SK-N-SH (cell line): Measurements from ENCODE around the gene GCNT3. TPM values are rescaled to one million over a fixed set of nuclear protein-coding genes. Genes with fewer than 3 reads are reported as not detected.
A peak's percentile ranks its signal among the peaks of the same experiment; 100 is the strongest.

Experiments used
- CTCF ChIA-PET: fragments of 300-600, 350-600 bp; formaldehyde crosslinking; extraction: SDS; loops from one replicate; lab custom pipeline; 2021; lab: Yijun Ruan, JAX
- POLR2A ChIA-PET: fragments of 350-600 bp; sonication (Branson Sonifier 250); formaldehyde crosslinking; extraction: SDS; loops from one replicate; lab custom pipeline; 2020; ENCODE audit warnings: antibody characterized with exemption, inconsistent platforms; lab: Yijun Ruan, JAX
- DNase-seq: peaks from one replicate; pipeline ENCODE4 v3.0.0; 2012
- H2AFZ ChIP-seq: fragments of 200-600 bp; sonication (generic); 2 replicates; pipeline ENCODE4 v1.8.1; 2016; ENCODE audit warnings: antibody characterized with exemption, mild to moderate bottlenecking, low read depth
- H3F3A ChIP-seq: fragments of 200-600 bp; sonication (generic); replicated peaks from 2 replicates; pipeline ENCODE3; 2016; ENCODE audit warnings: antibody characterized with exemption, mild to moderate bottlenecking; ENCODE audit not compliant: insufficient read depth
- H3K27ac ChIP-seq, 2 experiments: fragments of 200-500 bp in 1 of 2; fragments of 200-600 bp in 1 of 2; sonication (Bioruptor generic) in 1 of 2; sonication (generic), shearing (Covaris generic) in 1 of 2; 2 replicates each; pipeline versions ENCODE4 v1.5.1 to v1.6.1; 2014 to 2016; ENCODE audit warnings: low read depth in 2 of 2, inconsistent platforms in 1 of 2, low read length in 1 of 2, mild to moderate bottlenecking in 1 of 2, mixed read lengths in 1 of 2
- H3K27me3 ChIP-seq: fragments of 200-600 bp; sonication (generic), shearing (Covaris generic); 2 replicates; pipeline ENCODE4 v1.6.1; 2016; ENCODE audit warnings: mixed run types; ENCODE audit not compliant: insufficient read depth
- H3K36me3 ChIP-seq, 2 experiments: fragments of 200-500 bp in 1 of 2; fragments of 200-600 bp in 1 of 2; sonication (Bioruptor generic) in 1 of 2; sonication (generic) in 1 of 2; replicated peaks in 1 of 2; 2 replicates each; pipeline versions ENCODE3 to v1.5.1; 2014 to 2016; ENCODE audit warnings: low read length in 1 of 2, mild to moderate bottlenecking in 1 of 2; ENCODE audit not compliant: insufficient read depth in 2 of 2, control insufficient read depth in 1 of 2
- H3K4me1 ChIP-seq, 2 experiments: fragments of 200-500 bp in 1 of 2; fragments of 200-600 bp in 1 of 2; sonication (Bioruptor generic) in 1 of 2; sonication (generic), shearing (Covaris generic) in 1 of 2; 2 replicates each; pipeline versions ENCODE4 v1.5.1 to v1.6.1; 2014 to 2016; ENCODE audit warnings: low read depth in 1 of 2, low read length in 1 of 2, mixed run types in 1 of 2; ENCODE audit not compliant: insufficient read depth in 2 of 2, control insufficient read depth in 1 of 2
- H3K4me2 ChIP-seq: fragments of 200-600 bp; sonication (generic), shearing (Covaris generic); 2 replicates; pipeline ENCODE4 v1.6.1; 2017; ENCODE audit warnings: mixed run types
- H3K4me3 ChIP-seq, 2 experiments: fragments of 200-500 bp in 1 of 2; fragments of 200-600 bp in 1 of 2; sonication (Bioruptor generic) in 1 of 2; sonication (generic), shearing (Covaris generic) in 1 of 2; 2 replicates each; pipeline versions ENCODE4 v1.5.1 to v1.8.1; 2014 to 2016; ENCODE audit warnings: low read depth in 2 of 2, inconsistent platforms in 1 of 2, low read length in 1 of 2, mild to moderate bottlenecking in 1 of 2, mixed read lengths in 1 of 2, moderate library complexity in 1 of 2
- H3K79me2 ChIP-seq: fragments of 200-600 bp; sonication (generic); 2 replicates; pipeline ENCODE4 v1.8.1; 2017; ENCODE audit warnings: mild to moderate bottlenecking; ENCODE audit not compliant: insufficient read depth
- H3K9ac ChIP-seq: fragments of 200-600 bp; sonication (generic); 2 replicates; pipeline ENCODE4 v1.6.1; 2017; ENCODE audit warnings: mixed run types
- H3K9me2 ChIP-seq: fragments of 200-600 bp; sonication (generic); 2 replicates; pipeline ENCODE4 v1.6.1; 2017; ENCODE audit warnings: mixed run types
- H3K9me3 ChIP-seq: fragments of 200-600 bp; sonication (generic); 2 replicates; pipeline ENCODE4 v1.6.1; 2017; ENCODE audit warnings: mixed run types, mild to moderate bottlenecking, moderate library complexity
- H4K20me1 ChIP-seq: fragments of 200-600 bp; sonication (generic); 2 replicates; pipeline ENCODE4 v1.6.1; 2017; ENCODE audit warnings: mild to moderate bottlenecking, mixed run types; ENCODE audit not compliant: insufficient read depth
- CHD2 ChIP-seq: fragments of 150-350 bp; IDR thresholded peaks from 2 replicates; pipeline ENCODE4 v1.6.1; 2018; ENCODE audit warnings: low read length; ENCODE audit not compliant: partially characterized antibody
- EZH2phosphoT487 ChIP-seq: fragments of 200-600 bp; sonication (generic); IDR thresholded peaks from 2 replicates; pipeline ENCODE4 v1.6.1; 2017; ENCODE audit warnings: low read depth, mixed run types, mild to moderate bottlenecking, antibody characterized with exemption, moderate library complexity, borderline replicate concordance
- FOSL2 ChIP-seq: IDR thresholded peaks from 2 replicates; pipeline ENCODE4 v1.4.0; 2012; ENCODE audit warnings: low read depth, mild to moderate bottlenecking, moderate library complexity, borderline replicate concordance
- FOXJ3 ChIP-seq: sonication (generic); formaldehyde crosslinking; IDR thresholded peaks from 2 replicates; pipeline ENCODE4 v1.5.1; 2020; ENCODE audit warnings: mild to moderate bottlenecking, missing genetic modification reagents
- FOXM1 ChIP-seq: IDR thresholded peaks from 2 replicates; pipeline ENCODE4 v1.4.0; 2012; ENCODE audit warnings: low read depth, mild to moderate bottlenecking
- GABPA ChIP-seq: IDR thresholded peaks from 2 replicates; pipeline ENCODE4 v1.4.0; 2012; ENCODE audit warnings: low read depth, mild to moderate bottlenecking
- GATA2 ChIP-seq: sonication (generic); formaldehyde crosslinking; IDR thresholded peaks from 2 replicates; pipeline ENCODE4 v1.5.0; 2020; ENCODE audit warnings: mild to moderate bottlenecking, missing genetic modification reagents
- MAX ChIP-seq: IDR thresholded peaks from 2 replicates; pipeline ENCODE4 v1.4.0; 2012; ENCODE audit warnings: low read depth
- MXI1 ChIP-seq: IDR thresholded peaks from 2 replicates; pipeline ENCODE4 v1.6.1; 2012; ENCODE audit warnings: mild to moderate bottlenecking, low read depth, low read length, improper control_type of control experiment
- NRF1 ChIP-seq: IDR thresholded peaks from 2 replicates; pipeline ENCODE4 v1.6.1; 2012; ENCODE audit warnings: low read depth, mild to moderate bottlenecking, low read length
- RAD21 ChIP-seq: IDR thresholded peaks from 2 replicates; pipeline ENCODE4 v1.6.1; 2012; ENCODE audit warnings: mild to moderate bottlenecking, low read length
- RFX5 ChIP-seq: IDR thresholded peaks from 2 replicates; pipeline ENCODE4 v1.6.1; 2012; ENCODE audit warnings: mild to moderate bottlenecking, improper control_type of control experiment, low read length
- TAF1 ChIP-seq: IDR thresholded peaks from 2 replicates; pipeline ENCODE4 v1.6.1; 2012; ENCODE audit warnings: low read depth, mild to moderate bottlenecking, low read length, moderate library complexity, borderline replicate concordance
- TCF12 ChIP-seq: IDR thresholded peaks from 2 replicates; pipeline ENCODE4 v1.4.0; 2012
- TEAD4 ChIP-seq: IDR thresholded peaks from 2 replicates; pipeline ENCODE4 v1.4.0; 2012; ENCODE audit warnings: mild to moderate bottlenecking, borderline replicate concordance; ENCODE audit not compliant: insufficient read depth
- WGBS: methylation state at CpG from one replicate; pipeline ENCODE4 v1.1.6; 2017; ENCODE audit warnings: low lambda C conversion rate; 5-methylcytosine and 5-hydroxymethylcytosine counted together
- polyA plus RNA-seq, 3 experiments: library from polyadenylated mRNA; depleted of rRNA; stranded (reverse); fragments of >200 nt; gene quantifications; 2 replicates each; pipeline ENCODE4 v1.2.3, GENCODE V29; 2012
- TF ChIP-seq, protein P1 (sequence below): IDR thresholded peaks from 2 replicates; pipeline ENCODE4 v1.4.0; 2012; ENCODE audit warnings: low read depth, borderline replicate concordance

GCNT3 gene
- polyA plus RNA-seq, 1 of the 3 experiments (the other 2 are of a cell fraction): not detected

DNA sequence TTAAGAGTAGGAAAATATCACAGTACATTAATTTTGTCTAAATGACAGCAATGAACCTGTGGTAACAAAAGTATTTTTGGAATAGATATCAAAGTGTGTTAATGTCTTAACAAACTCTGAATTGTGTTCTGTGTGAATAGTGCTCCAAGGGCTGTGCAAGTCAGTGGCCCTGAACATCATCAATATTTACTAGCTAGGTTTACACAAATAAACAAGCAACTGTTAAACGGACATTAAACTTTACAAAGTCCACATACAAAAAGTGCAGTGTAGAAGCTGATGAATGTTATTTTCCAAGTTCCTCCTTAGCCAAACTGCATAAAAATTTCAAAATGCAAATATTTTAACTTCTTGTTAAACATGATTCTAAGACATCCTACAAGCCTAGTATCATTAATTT lies 47.8 kb downstream of the GCNT3 start:
- WGBS: 77% methylated on average over 1 of the region's 1 CpG
- peaks cover 15% of the 10 kb centered on the region for H4K20me1 ChIP-seq

GRCh38 chr15:59662260-59662659 lies 50.7 kb downstream of the GCNT3 start:
- no peaks in the 10 kb centered on the region; a peak in 1 of 4 replicates for H3K4me1 ChIP-seq
- CTCF ChIA-PET: interaction anchor here (1.2 to 1.4 kb wide), 2 partner anchors 29 to 130 kb away, joined by 4 to 5 read pairs; no protein-coding TSS in a partner anchor
- DNase-seq: no peak

More for the DNA sequence above, 47.8 kb downstream of the GCNT3 start:
- H3K36me3 ChIP-seq: peaks cover 52 to 56% of the 10 kb centered on the region in 2 experiments
- peaks cover 30% of the 10 kb centered on the region for H3K79me2 ChIP-seq
- no peak overlapping the region for H3K27ac ChIP-seq
- no peaks in the 10 kb centered on the region for H3K9me3 ChIP-seq
- POLR2A ChIA-PET: no interaction called here
- CTCF ChIA-PET: no interaction called here
- no peaks in the 10 kb centered on the region for H3K9me2 ChIP-seq
- no peak overlapping the region for H2AFZ ChIP-seq
- no peak overlapping the region for H3K4me3 ChIP-seq
- no peaks in the 10 kb centered on the region for H3K27me3 ChIP-seq
- H3K4me2 ChIP-seq: no peak overlapping the region
- peaks cover 8 to 9% of the 10 kb centered on the region in 2 experiments; a peak in 3 of 4 replicates for H3K4me1 ChIP-seq
- no peak for DNase-seq
- TF ChIP-seq FOXJ3 (CRISPR knock-in tag) (no peak), FOXM1 (no peak)
- TF ChIP-seq, protein P1, sequence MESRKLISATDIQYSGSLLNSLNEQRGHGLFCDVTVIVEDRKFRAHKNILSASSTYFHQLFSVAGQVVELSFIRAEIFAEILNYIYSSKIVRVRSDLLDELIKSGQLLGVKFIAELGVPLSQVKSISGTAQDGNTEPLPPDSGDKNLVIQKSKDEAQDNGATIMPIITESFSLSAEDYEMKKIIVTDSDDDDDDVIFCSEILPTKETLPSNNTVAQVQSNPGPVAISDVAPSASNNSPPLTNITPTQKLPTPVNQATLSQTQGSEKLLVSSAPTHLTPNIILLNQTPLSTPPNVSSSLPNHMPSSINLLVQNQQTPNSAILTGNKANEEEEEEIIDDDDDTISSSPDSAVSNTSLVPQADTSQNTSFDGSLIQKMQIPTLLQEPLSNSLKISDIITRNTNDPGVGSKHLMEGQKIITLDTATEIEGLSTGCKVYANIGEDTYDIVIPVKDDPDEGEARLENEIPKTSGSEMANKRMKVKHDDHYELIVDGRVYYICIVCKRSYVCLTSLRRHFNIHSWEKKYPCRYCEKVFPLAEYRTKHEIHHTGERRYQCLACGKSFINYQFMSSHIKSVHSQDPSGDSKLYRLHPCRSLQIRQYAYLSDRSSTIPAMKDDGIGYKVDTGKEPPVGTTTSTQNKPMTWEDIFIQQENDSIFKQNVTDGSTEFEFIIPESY: no peak
- no peak overlapping the region for H3K9ac ChIP-seq
- H3F3A ChIP-seq: peaks cover 52% of the 10 kb centered on the region

More at GRCh38 chr15:59662260-59662659, 50.7 kb downstream of the GCNT3 start:
- no peak overlapping the region for H3K4me2 ChIP-seq
- H3K36me3 ChIP-seq: peaks cover 64 to 78% of the 10 kb centered on the region in 2 experiments
- H4K20me1 ChIP-seq: no peaks in the 10 kb centered on the region
- peak overlapping the region; percentile 16 to 23; a peak in 2 of 4 replicates for H3K27ac ChIP-seq
- POLR2A ChIA-PET: no interaction called here
- H2AFZ ChIP-seq: no peak overlapping the region
- 21% methylated on average over 1 of the region's 1 CpG for WGBS
- peaks cover under 1% of the 10 kb centered on the region for H3K79me2 ChIP-seq
- H3K4me3 ChIP-seq: no peak overlapping the region
- peaks cover 52% of the 10 kb centered on the region for H3F3A ChIP-seq
- H3K27me3 ChIP-seq: no peaks in the 10 kb centered on the region
- no peaks in the 10 kb centered on the region for H3K9me2 ChIP-seq
- H3K9me3 ChIP-seq: no peaks in the 10 kb centered on the region
- H3K9ac ChIP-seq: no peak overlapping the region
- TF ChIP-seq EZH2phosphoT487: no peak
- TF ChIP-seq MAX: no peak
- TF ChIP-seq RFX5: no peak
- no peak for TF ChIP-seq NRF1
- TF ChIP-seq FOXJ3 (CRISPR knock-in tag): no peak
- no peak for TF ChIP-seq MXI1
- no peak for TF ChIP-seq FOXM1
- no peak for TF ChIP-seq CHD2
- TF ChIP-seq TEAD4: no peak
- TF ChIP-seq TCF12: no peak
- TF ChIP-seq FOSL2: no peak
- no peak for TF ChIP-seq TAF1
- TF ChIP-seq GATA2: no peak
- no peak for TF ChIP-seq GABPA
- no peak for TF ChIP-seq RAD21
- TF ChIP-seq, all 33 proteins: peak for 0
